ENCODE results near the gene PHF23.

PHF23 gene

DNA sequence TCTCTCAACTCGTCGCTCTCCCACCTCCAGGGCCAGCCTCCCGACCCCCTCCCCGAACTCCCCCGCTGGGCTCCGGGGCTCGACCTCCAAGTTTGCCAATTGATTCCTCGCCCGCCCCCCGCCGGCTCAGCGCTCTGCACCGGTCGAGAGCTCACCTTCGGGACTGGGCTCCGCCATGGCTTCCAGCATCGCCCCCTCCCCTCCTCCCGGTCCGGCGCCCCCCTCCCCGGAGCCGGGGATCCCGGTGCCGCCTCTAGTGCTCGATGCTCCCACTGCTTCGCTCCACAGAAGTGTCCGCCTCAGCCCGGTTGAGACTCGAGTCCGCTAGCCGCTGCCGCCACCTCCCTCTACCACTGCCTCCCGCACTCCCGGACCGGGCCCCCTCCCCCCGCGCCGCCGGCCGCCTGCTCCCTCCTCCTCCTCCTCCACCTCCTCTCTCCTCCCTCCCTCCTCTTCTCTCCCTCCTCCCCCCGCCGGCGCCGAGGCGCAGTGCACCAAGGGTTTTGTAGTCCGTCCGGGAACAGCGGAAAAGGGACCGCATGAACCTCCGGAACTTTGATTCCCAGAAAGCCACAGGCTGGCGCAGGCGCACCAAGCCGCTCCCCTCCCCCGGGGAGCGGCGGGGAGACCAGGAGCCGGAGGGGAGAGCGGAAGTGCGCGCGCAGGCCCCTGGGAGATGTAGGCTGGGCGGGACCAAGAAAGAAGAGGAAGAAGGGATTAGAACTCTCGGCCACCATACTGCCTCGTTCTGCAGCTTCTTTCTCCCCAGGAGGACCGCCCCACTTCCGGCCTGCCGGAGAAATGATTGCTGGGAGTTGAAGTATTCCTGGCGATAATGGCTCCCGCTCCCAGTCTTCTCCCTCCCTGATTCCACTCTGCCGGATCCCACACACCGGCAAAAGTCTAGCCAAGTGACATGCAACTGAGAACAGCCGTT, at the start of gene PHF23:
TSS of gene PHF23 (minus strand) at position 367 of the 937 bp plus-strand sequence. CDS start at position 189, 178 bp downstream.
- in situ Hi-C loops (cut with MboI; ENCODE audit: low sequenced_read_pairs), result no loop called here

DNA sequence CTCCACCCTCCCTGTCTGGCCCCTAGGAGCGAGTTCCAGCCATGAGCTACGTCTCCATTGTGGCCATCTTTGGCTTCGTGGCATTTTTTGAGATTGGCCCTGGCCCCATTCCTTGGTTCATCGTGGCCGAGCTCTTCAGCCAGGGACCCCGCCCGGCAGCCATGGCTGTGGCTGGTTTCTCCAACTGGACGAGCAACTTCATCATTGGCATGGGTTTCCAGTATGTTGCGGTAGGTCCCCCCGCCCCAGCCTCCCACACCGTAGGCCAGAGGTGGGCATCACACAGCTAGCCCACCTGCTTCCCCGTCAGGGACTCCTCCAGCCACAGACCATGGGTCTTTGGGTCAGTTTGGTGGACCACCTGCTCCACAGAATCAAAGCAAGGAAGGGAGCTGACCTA, 46.4 kb upstream of the PHF23 start:
- in situ Hi-C loops (cut with MboI; ENCODE audit: low sequenced_read_pairs), result no loop called here

DNA sequence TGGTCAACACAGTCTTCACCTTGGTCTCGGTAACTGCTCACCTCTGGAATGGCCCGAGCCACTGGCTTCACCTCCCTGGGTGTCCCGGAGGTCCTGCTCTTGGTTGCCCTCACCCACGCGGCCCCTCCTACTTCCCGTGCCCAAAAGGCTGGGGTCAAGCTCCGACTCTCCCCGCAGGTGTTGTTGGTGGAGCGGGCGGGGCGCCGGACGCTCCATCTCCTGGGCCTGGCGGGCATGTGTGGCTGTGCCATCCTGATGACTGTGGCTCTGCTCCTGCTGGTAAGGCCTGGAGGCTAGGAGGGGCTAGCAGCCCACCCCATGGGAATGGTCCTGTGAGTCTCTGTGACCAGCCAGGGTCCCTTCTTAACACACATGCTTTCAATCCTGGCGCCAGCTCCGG, 45.7 kb upstream of the PHF23 start:
- in situ Hi-C loops (cut with MboI; ENCODE audit: low sequenced_read_pairs), result no loop called here

DNA sequence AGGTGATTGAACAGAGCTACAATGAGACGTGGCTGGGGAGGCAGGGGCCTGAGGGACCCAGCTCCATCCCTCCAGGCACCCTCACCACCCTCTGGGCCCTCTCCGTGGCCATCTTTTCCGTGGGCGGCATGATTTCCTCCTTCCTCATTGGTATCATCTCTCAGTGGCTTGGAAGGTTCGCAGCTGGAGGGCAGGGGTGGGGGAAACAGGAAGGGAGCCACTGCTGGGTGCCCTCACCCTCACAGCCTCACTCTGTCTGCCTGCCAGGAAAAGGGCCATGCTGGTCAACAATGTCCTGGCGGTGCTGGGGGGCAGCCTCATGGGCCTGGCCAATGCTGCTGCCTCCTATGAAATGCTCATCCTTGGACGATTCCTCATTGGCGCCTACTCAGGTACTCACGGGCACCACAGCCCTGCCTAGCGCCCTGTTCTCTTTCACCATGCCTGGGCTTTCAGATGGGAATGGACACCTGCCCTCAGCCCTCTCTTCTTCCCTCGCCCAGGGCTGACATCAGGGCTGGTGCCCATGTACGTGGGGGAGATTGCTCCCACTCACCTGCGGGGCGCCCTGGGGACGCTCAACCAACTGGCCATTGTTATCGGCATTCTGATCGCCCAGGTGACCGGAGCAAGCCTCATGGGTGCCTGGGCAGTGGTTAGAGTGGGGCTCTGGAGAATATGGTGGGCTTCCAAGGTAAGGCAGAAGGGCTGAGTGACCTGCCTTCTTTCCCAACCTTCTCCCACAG, 44.4 kb upstream of the PHF23 start:
- in situ Hi-C loops (cut with MboI; ENCODE audit: low sequenced_read_pairs), result no loop called here

DNA sequence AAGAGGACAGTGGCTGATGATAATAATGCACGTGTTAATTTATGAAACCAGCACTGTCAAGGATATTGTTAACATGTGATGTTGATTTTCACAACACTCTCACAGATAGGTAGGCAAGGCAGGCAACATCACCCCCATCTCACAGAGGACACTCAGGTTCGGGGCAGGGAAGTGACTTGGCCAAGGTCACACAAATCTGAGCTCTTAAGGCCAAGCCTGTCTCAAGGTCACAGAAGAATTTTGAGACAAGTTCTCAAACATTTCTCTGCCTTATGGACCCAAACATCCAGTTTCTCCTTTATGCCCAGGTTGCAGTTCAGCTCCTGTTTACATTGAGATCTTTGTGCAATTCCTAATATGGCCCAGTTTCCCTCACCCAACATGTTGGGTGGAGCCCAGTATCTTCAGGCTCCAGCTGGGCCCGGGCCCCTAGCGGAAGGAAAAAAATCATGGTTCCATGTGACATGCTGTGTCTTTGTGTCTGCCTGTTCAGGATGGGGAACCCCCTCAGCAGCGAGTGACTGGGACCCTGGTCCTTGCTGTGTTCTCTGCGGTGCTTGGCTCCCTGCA, 43.6 kb upstream of the PHF23 start:
- in situ Hi-C loops (cut with MboI; ENCODE audit: low sequenced_read_pairs), result no loop called here

DNA sequence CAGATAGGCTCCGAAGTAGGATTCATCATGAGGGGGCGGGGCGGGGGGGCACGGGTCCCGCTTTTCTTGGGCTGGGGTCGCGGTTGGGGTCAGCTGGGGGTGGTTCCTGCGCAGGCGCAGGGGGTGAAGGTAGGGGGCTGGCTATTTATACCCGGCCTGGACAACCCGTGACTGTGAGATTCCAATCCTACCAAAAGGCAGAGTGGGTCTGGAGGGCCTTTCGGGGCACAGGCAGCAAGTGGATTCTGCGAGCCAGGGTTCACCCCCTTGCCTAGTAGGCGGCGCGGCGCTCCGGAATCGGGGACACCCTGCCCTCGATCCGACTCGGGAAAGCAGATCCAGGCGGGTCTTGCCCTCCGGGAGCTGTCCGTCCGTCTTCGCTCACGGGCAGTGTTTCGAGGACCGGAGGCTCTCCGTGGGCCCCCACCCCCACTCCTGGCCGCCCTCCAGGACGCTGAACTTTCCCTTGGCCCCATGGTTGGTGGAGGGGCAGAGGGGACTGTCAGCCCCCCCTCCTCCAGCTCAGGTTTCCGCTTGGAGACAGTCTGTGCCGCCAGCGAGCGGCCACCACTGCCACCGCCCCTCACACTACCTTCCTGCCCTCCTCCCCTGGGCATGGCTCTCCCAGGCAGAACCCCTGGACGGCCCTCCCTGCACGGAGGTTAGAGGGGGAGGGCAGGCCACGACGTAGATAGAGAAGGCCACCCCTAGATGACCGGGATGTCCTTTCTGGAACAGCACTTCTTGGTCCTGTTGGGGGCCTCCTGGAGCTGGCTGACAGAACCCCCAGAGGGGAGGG, 42.9 kb upstream of the PHF23 start:
- in situ Hi-C loops (cut with MboI; ENCODE audit: low sequenced_read_pairs), result no loop called here

DNA sequence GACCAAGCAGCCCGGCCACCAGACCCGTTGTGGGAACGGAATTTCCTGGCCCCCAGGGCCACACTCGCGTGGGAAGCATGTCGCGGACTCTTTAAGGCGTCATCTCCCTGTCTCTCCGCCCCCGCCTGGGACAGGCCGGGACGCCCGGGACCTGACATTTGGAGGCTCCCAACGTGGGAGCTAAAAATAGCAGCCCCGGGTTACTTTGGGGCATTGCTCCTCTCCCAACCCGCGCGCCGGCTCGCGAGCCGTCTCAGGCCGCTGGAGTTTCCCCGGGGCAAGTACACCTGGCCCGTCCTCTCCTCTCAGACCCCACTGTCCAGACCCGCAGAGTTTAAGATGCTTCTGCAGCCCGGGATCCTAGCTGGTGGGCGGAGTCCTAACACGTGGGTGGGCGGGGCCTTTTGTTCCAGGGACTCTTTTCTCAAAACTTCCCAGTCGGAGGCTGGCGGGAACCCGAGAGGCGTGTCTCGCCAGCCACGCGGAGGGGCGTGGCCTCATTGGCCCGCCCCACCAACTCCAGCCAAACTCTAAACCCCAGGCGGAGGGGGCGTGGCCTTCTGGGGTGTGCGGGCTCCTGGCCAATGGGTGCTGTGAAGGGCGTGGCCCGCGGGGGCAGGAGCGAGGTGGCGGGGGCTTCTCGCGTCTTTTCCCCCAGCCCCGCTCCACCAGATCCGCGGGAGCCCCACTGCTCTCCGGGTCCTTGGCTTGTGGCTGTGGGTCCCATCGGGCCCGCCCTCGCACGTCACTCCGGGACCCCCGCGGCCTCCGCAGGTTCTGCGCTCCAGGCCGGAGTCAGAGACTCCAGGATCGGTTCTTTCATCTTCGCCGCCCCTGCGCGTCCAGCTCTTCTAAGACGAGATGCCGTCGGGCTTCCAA, 42.1 kb upstream of the PHF23 start, which contains the start of gene SLC2A4:
TSS of gene SLC2A4 (plus strand) at position 645 of the 879 bp plus-strand sequence. CDS start at position 862, 217 bp downstream.
- in situ Hi-C loops (cut with MboI; ENCODE audit: low sequenced_read_pairs), result no loop called here

DNA sequence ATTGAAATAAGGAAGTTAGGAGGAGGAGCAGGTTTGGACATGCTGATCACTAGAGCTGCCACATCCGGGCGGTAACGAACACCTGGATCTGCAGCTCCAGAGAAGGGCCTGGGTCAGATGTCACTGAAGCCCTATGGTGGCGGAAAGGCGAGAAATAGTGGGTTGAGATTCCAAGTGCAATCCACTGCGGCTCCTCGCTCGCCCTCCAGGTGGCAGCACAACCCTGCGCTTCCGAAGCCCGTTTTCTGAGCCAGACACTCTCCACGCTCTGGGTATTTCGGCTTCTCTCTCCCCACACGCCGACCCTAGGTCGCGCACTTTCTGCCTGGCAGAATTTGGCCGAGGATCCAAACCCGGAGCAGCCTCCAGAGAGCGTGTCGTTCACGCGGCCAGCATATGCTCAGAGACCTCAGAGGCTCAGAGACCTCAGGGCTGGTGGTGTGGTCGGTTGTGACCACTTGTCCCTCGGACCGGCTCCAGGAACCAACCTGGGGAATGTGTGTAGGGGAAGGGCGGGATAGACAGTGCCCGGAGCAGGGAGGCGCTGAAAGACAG, 41.3 kb upstream of the PHF23 start:
- in situ Hi-C loops (cut with MboI; ENCODE audit: low sequenced_read_pairs), result no loop called here

DNA sequence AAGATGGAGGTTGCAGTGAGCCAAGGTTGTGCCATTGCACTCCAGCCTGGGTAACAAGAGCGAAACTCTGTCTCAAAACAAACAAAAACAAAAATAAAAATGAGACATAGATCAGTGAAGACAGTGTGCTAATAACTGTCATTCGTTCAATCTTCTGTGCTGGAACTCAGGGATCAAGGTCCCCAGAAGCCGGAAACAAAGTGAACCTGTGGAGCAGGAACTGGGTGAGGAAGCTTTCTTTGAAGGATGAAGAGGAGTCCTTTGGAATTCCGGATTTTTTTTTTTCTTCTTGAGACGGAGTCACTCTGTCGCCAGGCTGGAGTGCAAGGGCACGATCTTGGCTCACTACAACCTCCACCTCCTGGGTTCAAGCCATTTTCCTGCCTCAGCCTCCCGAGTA, 40.2 kb upstream of the PHF23 start:
- in situ Hi-C loops (cut with MboI; ENCODE audit: low sequenced_read_pairs), result no loop called here

DNA sequence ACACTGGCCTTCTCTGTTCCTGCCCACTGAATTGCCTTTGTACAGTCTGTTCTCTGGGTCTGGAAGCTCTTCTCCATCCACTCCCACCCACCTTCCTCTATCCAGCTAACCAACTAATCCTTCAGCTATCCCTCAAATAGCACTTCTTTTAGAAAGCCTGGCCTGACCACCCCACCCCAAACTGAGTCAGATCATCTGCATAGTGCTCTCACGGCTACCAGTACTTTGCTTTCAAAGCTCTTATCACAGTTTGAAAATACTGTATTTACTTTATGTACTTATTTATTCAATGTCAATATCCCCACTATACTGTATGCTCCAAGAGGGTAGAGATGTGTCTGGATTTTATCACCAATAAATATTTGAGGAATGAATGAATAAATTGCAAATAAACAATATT, 27.5 kb upstream of the PHF23 start:
- in situ Hi-C loops (cut with MboI; ENCODE audit: low sequenced_read_pairs), result no loop called here

DNA sequence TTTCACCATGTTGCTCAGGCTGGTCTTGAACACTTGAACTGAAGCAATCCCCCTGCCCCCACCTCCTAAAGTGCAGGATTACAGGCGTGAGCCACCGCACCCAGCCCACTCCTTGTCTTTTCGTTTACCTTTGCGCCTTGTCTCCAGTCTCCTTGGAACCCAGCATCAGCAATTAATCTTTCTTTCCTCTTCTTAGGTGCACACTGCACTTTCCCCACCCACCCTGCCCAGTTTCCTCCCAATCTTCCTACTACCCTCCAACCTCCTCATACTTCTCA, 24.5 kb upstream of the PHF23 start:
- in situ Hi-C loops (cut with MboI; ENCODE audit: low sequenced_read_pairs), result no loop called here

DNA sequence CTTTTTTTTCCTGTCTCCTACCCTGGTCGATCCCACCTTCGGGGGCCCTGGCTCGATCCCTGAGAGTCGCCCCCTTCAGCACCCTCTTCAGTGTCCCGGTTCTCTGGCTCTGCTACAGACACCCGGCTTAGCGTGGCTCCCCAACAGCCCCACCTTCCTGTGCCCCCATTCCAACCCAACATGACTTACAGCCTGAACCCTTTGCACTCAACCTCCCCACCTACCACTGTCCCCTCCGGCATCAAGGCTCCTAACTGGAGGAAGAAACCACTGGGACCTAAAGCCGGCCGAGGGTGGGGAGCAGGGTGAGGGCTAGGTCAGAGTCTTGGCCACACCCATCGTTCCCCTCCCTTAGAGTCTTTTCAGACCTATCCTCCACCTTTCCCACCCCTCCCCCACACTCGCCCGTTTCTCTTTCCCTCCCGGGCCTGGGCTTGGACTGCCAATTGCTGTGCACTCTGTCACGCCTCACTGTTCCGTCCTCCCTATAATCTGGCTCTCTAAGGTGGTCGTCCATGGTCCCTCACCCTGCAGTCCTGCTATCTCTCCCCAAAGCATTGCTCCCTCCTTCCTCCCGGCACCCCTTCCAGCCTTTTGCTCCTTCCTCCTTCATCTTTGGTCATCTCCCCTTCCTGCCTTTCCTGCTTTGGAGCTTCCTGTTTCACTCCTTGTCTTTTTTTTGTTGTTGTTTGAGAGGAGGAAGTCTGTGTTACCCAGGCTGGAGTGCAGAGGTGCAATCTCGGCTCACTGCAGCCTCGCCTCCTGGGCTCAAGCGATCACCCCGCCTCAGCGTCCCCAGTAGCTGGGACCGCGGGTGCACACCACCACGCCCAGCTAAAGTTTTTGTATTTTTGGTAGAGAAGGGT, 23.9 kb upstream of the PHF23 start:
- in situ Hi-C loops (cut with MboI; ENCODE audit: low sequenced_read_pairs), result no loop called here

DNA sequence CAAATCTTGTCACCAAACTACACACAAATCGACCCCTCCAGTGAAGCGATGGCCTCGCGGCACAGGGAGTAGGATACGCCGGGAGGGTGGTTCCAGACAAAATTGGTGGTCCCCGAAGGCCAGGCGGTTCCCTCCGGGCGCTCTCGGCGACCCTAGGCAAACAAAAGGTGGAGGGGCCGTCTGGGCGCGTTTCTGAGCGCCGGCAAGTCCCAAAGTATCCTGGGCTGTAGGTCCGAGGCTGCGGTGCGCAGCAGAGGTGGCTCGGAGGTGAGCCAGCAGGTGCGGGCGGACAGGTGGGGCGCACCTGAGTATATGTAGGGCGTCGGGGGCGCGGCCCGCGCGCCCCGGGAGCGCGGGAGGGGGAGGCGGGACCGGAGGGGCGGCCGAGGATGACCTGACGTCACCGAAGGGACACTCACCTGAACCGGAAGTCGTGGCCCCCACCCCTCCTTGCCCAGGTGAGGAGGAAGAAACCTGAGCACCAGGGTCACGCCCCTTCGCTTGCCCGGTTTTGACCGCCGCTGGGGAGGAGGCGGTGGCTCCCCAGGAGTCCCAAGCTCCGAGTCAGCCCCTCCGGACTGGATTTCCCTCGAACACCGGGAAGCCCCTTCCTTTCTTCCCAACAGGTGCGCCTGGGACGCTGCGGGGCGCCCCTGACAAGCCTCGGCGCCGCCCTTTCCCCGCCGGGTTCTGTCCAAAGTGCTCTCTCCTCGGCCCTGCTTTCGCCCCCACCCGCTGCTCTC, 23.1 kb upstream of the PHF23 start, which contains the start of gene CLDN7:
TSS of gene CLDN7 (minus strand) at position 287 of the 743 bp plus-strand sequence. CDS start 435 bp downstream, outside the sequence.
- in situ Hi-C loops (cut with MboI; ENCODE audit: low sequenced_read_pairs), result no loop called here

DNA sequence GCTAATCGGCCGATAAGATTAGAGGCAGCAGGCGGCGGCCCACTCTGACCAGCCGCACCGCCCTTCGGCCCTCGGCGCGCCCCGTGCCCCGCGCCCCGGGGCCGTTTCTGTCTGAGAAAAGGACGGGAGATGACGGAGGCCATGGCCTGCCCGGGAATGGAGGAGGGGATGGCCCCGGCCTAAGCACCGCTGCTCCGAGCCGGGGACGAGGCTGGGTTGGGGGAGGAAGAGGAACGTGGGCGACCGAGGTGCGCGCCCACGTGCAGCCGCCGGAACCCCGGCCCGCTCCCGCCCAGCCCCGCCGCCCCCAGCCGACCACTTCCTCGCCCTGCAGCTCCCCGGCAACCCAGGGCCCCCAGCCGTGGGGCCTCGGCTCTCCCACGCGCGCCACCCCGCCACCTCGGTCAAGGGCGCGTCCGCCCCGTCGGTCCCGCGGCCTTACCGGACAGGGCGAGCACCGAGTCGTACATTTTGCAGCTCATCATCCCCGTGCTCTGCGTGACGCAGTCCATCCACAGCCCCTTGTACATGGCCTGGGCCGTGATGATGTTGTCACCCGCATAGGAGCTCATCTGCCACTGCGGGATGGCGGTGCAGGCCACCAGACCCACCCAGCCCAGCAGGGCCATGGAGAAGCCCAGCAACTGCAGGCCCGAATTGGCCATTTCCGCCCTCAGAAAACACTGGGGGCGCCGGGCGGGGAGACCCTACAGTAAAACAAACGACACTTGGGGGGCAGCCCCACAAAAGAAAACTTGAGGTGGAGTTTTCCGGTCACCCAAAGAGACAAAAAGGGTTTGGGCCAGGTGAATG, 22.3 kb upstream of the PHF23 start:
- in situ Hi-C loops (cut with MboI; ENCODE audit: low sequenced_read_pairs), result no loop called here

DNA sequence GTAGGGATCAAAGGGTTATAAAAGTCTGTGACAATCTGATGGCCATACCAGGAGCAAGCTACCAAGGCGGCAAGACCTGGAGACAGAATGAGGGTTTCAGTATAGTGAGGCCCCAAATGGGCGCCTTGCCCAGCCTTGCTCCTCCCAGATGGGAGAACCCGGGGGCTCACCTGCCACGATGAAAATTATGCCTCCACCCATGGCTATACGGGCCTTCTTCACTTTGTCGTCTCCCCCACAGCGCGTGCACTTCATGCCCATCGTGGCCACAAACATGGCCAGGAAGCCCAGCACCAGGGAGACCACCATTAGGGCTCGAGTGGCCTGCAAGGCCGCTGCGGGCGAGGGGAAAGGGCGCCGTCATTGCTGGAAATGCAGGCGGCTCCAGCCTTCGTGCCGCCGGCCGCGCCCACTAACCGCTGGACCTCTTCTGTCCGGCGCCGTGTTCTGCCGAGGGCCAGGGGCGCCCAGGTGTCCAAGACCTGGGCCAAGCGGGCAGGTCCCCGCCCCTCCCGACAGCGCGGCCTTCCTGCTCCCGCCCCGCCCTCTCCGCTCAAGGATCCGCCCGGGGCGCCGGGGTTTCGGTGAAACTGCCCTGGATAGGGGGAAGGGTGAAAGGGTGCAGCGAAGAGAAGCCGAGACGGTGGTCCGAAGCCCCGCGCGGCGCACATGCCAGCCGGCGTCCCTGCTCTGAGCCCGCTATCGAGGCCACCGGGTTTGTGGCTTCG, 21.6 kb upstream of the PHF23 start:
- in situ Hi-C loops (cut with MboI; ENCODE audit: low sequenced_read_pairs), result no loop called here

DNA sequence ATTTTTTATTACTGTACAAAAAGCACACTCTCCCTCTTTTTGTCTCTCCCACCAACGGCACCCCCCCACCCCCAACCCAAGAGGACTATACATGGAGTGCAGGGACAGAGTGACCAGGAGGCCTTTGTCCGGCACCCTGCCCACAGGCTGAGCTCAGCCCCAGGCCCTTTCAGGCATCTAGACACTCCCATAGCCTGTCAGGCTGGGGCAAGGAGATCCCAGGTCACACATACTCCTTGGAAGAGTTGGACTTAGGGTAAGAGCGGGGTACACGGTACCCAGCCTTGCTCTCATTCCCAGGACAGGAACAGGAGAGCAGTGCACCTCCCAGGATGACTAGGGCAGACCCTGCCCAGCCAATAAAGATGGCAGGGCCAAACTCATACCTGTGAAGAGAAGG, 20.9 kb upstream of the PHF23 start:
- in situ Hi-C loops (cut with MboI; ENCODE audit: low sequenced_read_pairs), result no loop called here

DNA sequence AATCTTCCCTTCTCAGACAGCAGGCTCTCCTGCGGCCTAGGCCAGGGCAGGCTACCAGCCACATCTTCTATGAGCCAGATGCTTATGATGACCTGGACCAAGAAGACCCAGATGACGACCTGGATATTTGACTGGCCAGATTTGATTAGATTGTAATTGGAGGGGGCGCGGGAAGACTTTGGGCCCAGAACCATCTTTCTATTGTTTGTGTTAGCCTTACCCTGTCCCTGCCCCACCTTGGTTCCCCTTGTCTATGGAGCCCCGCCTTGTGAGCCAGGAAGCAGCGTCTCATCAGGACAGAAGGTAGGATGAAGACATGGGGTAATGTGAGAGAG, 20.3 kb upstream of the PHF23 start:
- in situ Hi-C loops (cut with MboI; ENCODE audit: low sequenced_read_pairs), result no loop called here

All from hTERT RPE-1 (cell line).